Mammary epithelial cell (primary cell): ENCODE measurements around the gene CHST12.

Experiments used
- CTCF ChIP-seq, 2 donors: IDR thresholded peaks in 1 of 2; conservative IDR thresholded peaks in 1 of 2; 2 replicates each; pipeline ENCODE4 v1.5.1; 2011 to 2012; ENCODE audit warnings: inconsistent platforms in 2 of 2, low read length in 2 of 2, mild to moderate bottlenecking in 2 of 2, control low read depth in 1 of 2, low read depth in 1 of 2; ENCODE audit not compliant: insufficient read depth in 1 of 2; ENCODE audit errors: extremely low read depth in 1 of 2
- EZH2 ChIP-seq: IDR thresholded peaks from 2 replicates; pipeline ENCODE4 v1.6.1; 2012; ENCODE audit warnings: low read length, inconsistent platforms, borderline replicate concordance

DNA sequence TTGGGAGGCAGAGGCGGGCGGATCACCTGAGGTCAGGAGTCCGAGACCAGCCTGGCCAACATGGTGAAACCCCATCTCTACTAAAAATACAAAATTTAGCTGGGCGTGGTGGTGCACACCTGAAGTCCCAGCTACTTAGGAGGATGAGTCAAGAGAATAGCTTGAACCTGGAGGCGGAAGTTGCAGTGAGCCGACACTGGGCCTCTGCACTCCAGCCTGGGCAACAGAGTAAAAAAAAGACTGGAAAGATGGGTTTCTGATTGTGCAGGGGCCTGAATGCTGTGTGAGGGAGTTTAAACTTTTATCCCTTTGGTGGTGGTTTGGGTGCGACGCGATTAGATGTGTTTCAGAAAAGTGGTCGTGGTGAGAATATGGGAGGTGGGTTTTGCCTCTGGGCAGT, 1.8 kb downstream of the CHST12 start:
- TF ChIP-seq CTCF (conservative IDR thresholded peaks at IDR 0.05 in 1 of 2, IDR thresholded peaks at IDR 0.05 in 1 of 2; ENCODE audit: extremely low read depth in 1 of 2, insufficient read depth in 1 of 2, low read depth in 1 of 2, low read length in 2 of 2) (no peak), EZH2 (no peak)
